ENCODE measurements around the gene YWHAE. TPM values are rescaled to one million over a fixed set of nuclear protein-coding genes. Genes with fewer than 3 reads are reported as not detected.
A peak's percentile ranks its signal among the peaks of the same experiment; 100 is the strongest.

YWHAE gene
- total RNA-seq, 1 experiment from 2014 or later = 1,282 TPM

DNA sequence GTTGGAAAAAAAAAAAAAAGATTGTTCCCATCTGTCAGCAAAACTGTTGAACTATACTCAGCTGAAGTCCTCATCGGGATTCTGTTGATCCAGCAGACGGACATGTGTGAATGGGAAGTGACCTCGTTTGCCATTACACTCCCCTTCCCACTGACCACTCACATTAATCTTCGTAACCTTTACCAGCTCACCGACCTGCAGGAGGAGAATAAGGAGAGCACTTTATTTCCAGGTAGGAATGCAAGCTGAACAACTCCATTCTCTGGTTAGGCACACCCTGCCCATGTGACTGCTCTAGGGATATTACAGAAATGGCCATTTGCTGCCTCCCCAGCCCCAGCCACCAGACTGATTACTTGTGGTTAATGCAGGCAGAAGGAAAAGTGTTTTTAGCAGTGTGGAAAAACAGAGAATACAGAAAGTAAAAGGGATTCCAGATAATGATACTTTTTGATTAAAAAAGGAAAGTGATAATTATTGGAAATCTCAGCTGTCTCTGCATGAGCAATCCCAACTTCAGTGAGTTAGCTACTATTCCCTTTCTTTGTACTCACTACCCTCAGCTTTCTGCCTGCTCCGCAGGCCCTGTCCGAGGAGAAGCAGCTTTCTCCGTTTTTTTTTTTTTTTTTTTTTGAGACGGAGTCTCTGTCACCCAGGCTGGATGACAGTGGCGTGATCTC is 23.6 kb upstream of the YWHAE start:
- Mint-ChIP-seq H3K4me3 (no peak overlapping the region), H3K36me3 (ENCODE audit: insufficient read depth in 1 of 3, low read depth in 3 of 3) (peaks cover 29 to 64% (median 51%) of the 10 kb centered on the region in 3 experiments; a peak in 6 of 7 replicates), H3K4me1 (no peaks in the 10 kb centered on the region), H3K27me3 (ENCODE audit: low read depth) (no peaks in the 10 kb centered on the region), H3K27ac (0 out of 7 replicates have a peak overlapping the region, but pooled peaks of 1 of the 3 experiments have one; percentile 5), H3K9me3 (no peaks in the 10 kb centered on the region)
- Histone ChIP-seq H2BK120ac (ENCODE audit: low read depth, low read length, poor library complexity, severe bottlenecking) (no peak overlapping the region), H3K56ac (ENCODE audit: insufficient read length, low read depth, low read length) (no peak overlapping the region), H4K5ac (ENCODE audit: insufficient read length, low read depth, low read length) (no peak overlapping the region), H2BK15ac (ENCODE audit: low read depth, low read length) (no peak overlapping the region), H3K23ac (ENCODE audit: insufficient read length, low read depth, low read length) (no peak overlapping the region), H3K9me3 (ENCODE audit: control insufficient read depth, low read depth, low read length) (no peaks in the 10 kb centered on the region), H2BK20ac (ENCODE audit: low read depth, low read length, poor library complexity, severe bottlenecking) (no peak overlapping the region), H2AFZ (ENCODE audit: low read length) (no peak overlapping the region), H4K20me1 (ENCODE audit: control insufficient read depth, insufficient read depth, insufficient read length) (no peaks in the 10 kb centered on the region), H3K9ac (ENCODE audit: extremely low read depth, insufficient read length, low read length) (no peak overlapping the region), H4K91ac (ENCODE audit: insufficient read length, low read depth, low read length) (no peak overlapping the region), H3K4me1 (ENCODE audit: insufficient read depth, low read length) (no peaks in the 10 kb centered on the region), H3K4me2 (ENCODE audit: insufficient read depth, insufficient read length, low read length) (no peak overlapping the region), H4K8ac (replicated peaks; ENCODE audit: insufficient read length, low read depth, low read length) (no peak overlapping the region), H3T11ph (ENCODE audit: low read length) (no peak overlapping the region), H2BK5ac (ENCODE audit: insufficient read length, low read length) (no peak overlapping the region), H2AK5ac (ENCODE audit: insufficient read length, low read length) (no peak overlapping the region), H3K14ac (ENCODE audit: insufficient read depth, low read length) (no peak overlapping the region), H3K23me2 (ENCODE audit: insufficient read length, low read depth, low read length, poor library complexity, severe bottlenecking) (no peaks in the 10 kb centered on the region), H3K79me2 (ENCODE audit: insufficient read depth, low read length) (peaks cover 3% of the 10 kb centered on the region; the same call in 1 of the 2 replicates), H3K18ac (ENCODE audit: insufficient read length, low read depth, low read length) (no peak overlapping the region), H3K27ac (ENCODE audit: insufficient read length, low read depth, low read length) (no peak overlapping the region), H2BK12ac (ENCODE audit: insufficient read length, low read depth, low read length) (no peak overlapping the region), H3K27me3 (ENCODE audit: insufficient read depth, low read length) (no peaks in the 10 kb centered on the region), H3K79me1 (ENCODE audit: insufficient read depth, low read depth, low read length, poor library complexity, severe bottlenecking) (no peaks in the 10 kb centered on the region), H3K4ac (ENCODE audit: low read depth, low read length) (no peak overlapping the region)
- DNase-seq = no peak
- TF ChIP-seq, protein P1, sequence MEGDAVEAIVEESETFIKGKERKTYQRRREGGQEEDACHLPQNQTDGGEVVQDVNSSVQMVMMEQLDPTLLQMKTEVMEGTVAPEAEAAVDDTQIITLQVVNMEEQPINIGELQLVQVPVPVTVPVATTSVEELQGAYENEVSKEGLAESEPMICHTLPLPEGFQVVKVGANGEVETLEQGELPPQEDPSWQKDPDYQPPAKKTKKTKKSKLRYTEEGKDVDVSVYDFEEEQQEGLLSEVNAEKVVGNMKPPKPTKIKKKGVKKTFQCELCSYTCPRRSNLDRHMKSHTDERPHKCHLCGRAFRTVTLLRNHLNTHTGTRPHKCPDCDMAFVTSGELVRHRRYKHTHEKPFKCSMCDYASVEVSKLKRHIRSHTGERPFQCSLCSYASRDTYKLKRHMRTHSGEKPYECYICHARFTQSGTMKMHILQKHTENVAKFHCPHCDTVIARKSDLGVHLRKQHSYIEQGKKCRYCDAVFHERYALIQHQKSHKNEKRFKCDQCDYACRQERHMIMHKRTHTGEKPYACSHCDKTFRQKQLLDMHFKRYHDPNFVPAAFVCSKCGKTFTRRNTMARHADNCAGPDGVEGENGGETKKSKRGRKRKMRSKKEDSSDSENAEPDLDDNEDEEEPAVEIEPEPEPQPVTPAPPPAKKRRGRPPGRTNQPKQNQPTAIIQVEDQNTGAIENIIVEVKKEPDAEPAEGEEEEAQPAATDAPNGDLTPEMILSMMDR (conservative IDR thresholded peaks at IDR 0.05) = no peak
- WGBS (ENCODE audit: extremely low coverage, insufficient read length, low lambda C conversion rate) = no CpG with 5 or more reads among the region's 10 CpGs

All from H9 (cell line).